Astrocyte of the spinal cord (primary cell): ENCODE measurements around the gene DPYSL4.

ENCODE experiments used
- DNase-seq: peaks from one replicate; pipeline ENCODE4 v3.0.0; 2011; ENCODE audit warnings: low read depth, low spot score
- H3K4me3 ChIP-seq: 2 replicates; pipeline ENCODE4 v1.5.1; 2011; ENCODE audit warnings: low read depth, mild to moderate bottlenecking, low read length, moderate library complexity
- in situ Hi-C: cut with HindIII; loops from 2 replicates; pipeline ENCODE4 v1.10.0; 2017; ENCODE audit warnings: low sequenced_read_pairs
- TF ChIP-seq, protein P1 (sequence below): IDR thresholded peaks from 2 replicates; pipeline ENCODE4 v1.5.1; 2012; ENCODE audit warnings: low read depth, mild to moderate bottlenecking, low read length, inconsistent platforms

Gene DPYSL4

DNA sequence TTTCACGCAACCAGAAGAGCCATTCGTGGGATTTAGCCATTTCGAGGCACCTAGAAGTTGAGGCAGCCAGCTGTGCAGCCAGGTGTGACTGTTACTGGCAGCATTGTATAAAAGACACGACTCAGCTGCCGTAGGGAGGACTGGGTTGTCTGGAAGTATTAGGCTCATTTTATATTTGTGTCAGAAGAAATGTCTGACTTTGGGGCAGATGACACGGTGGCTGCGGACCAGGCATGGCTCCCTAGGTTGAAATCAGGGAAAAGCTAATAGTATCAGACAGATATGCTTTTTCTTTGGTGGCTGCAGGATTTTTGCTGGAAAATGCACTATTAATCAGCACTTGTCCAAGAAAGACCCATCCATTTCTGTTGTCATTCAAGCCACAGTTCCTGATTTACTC lies 4.2 kb upstream of the DPYSL4 start:
- no peak overlapping the region for H3K4me3 ChIP-seq
- TF ChIP-seq, protein P1, sequence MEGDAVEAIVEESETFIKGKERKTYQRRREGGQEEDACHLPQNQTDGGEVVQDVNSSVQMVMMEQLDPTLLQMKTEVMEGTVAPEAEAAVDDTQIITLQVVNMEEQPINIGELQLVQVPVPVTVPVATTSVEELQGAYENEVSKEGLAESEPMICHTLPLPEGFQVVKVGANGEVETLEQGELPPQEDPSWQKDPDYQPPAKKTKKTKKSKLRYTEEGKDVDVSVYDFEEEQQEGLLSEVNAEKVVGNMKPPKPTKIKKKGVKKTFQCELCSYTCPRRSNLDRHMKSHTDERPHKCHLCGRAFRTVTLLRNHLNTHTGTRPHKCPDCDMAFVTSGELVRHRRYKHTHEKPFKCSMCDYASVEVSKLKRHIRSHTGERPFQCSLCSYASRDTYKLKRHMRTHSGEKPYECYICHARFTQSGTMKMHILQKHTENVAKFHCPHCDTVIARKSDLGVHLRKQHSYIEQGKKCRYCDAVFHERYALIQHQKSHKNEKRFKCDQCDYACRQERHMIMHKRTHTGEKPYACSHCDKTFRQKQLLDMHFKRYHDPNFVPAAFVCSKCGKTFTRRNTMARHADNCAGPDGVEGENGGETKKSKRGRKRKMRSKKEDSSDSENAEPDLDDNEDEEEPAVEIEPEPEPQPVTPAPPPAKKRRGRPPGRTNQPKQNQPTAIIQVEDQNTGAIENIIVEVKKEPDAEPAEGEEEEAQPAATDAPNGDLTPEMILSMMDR: no peak
- in situ Hi-C loops: no loop called here
- DNase-seq: no peak

DNA sequence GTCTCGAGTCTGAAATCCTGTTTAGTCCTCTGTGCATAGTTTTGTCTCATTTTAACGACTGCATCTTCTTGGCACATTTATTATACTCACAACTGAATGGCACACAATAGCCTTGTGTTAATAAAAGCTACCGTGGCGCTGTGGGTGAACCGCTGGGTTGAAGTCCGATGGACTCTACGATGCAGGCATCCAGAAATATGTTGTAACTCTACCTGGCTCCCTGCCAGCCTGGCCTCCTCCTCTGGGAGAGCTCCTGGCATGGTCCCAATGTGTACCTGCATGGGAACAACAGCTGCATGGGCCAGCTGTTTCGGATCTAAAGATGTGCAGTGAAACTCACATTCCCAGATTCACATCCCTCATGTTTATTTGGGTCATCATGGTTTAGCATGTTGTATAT lies 3.7 kb upstream of the DPYSL4 start:
- DNase-seq: no peak
- in situ Hi-C loops: no loop called here
- TF ChIP-seq, protein P1: no peak
- no peak overlapping the region for H3K4me3 ChIP-seq

DNA sequence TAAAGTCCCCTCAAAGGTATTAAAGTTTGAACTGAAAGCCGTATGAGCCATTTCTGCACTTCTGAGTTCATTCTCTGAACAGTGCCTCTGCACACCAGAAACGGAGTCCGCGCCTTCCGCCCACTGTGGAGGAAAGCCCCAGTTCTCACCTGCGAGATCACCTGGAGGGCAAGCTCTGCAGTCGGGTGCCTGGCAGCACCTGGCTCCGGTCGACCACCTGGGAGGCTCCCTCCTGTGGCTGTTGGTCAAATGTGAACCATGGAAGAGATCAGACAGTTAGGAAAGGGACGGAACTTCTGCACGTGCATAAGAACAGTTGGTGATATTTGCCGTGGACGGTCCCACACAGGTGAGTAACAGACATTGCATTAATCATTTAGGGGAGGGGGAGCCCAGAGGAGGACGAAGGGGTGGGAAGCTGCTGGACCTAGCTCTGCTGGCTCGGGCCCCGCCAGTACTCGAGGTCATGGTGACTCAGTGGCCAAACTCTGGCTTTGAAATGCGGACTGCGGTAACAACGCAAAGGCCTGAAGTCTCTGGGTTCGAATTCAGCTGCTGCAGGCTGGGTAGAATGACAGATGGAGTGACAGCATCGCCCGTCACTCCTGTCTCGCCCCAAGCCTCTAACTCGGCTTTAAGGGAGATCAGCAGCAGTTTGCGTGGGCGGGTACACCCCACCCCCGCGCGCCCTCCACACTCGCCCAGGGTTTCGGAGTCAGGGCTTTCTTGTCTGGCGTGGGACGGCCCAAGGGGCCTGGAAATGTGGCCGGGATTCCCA lies 1.7 kb upstream of the DPYSL4 start:
- in situ Hi-C loops: no loop called here
- no peak for DNase-seq
- H3K4me3 ChIP-seq: no peak overlapping the region

DNA sequence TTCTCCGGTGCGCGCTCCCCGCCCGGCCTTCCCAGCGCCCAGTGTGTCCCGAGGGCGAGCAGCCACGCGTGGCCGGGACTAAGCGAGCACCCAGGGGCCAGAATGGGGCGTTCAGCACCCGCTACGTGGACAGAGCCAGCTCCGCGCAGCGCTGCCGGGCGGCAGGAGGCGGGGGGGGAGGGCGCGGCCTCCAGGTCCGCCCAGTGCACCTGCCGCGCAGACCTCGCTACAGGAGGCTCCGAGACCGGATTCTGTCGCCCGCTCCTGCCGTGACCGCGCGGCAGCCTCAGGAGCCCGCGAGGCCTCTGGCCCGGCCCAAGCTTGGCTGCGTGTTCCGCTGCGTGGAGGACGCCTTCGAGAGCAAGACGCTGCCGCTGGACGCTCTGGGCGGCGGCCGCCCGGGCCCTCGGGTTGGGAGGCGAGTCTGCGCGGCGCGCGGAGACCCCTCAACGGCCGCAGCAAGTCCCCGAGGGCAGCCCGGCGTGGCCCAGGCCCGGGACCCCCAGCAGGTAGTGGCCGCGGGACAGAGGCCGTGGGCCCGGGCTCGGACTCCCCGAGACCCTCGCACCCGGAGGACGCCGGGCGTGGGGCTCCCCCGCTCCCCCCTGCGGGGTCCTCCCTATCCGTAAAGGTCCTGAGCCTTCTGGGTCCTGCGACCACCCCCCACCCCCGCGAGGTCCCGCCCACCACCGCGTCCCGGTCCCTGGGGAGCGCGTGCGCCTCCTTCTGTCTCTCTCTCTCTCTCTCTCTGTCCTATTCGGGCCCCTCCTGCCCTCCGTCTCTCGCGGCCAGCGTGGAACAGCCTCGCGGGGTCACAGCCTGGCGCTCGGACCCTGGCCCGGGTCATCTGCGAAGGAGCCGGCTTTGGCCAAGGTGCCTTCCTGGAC lies 904 bp upstream of the DPYSL4 start:
- DNase-seq: peak; percentile 5
- in situ Hi-C loops: no loop called here
- TF ChIP-seq, protein P1: no peak
- H3K4me3 ChIP-seq: no peak overlapping the region

More for the DNA sequence above, 1.7 kb upstream of the DPYSL4 start:
- TF ChIP-seq, protein P1: no peak

DNA sequence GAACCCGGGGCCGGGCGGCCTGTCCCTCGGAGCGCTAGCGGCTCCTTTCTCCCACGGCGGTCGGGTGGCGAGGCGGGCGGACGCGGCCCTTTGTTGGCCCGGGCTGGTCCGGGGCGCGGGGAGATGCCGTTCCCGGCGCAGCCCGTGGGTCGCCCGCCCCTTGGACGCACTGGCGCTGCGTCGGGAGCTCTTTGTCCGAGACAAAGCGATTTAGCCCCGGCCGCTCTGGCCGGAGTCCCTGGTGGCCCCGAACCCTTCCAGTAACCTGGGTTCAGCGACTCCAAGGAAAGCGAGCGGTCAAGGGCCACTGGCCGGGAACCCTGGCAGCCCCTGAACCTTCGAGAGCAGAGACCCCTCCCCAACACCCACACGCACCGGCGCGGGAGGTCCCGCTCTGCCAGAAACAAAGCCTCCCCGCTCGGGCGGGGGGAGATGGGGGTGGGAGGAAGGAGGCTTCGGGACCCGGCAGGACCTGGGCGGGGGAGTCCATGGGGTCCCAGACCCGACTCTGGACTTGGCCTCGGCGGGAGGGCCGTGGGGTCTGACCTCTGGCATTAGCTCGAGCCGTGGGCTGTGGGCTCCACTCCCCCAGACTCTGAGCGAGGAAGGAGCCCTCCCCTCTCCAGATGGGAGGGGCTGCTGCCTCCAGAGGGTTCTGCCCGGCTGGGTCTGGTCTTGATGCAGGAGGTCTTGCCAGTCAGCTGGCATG lies 836 bp downstream of the DPYSL4 start:
- H3K4me3 ChIP-seq: peak overlapping the region; percentile 40
- DNase-seq: no peak
- TF ChIP-seq, protein P1: no peak
- in situ Hi-C loops: no loop called here

DNA sequence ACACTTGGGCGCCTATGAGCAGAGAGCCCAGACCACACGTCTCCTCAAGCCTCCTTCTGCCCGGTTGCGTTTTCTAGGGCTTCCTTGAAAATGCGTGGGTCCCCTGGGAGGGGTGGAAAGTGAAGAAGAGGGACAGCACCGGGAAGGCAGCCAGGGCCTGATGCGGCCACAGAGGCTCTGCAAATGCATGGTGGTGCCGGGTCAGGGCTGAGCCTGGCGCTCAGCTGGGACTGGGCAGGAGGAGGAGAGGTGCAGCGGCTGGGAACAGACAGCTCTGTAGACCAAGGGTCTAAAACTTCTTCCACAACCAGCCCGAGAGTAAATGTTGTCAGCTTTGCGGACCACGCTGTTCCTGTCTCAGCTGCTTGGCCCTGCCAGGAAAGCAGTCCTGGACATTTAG lies 1.6 kb downstream of the DPYSL4 start:
- DNase-seq: no peak
- in situ Hi-C loops: no loop called here
- H3K4me3 ChIP-seq: no peak overlapping the region
- TF ChIP-seq, protein P1: no peak
